Smooth muscle cell of the pulmonary artery (primary cell): ENCODE data around the gene ST3GAL6. TPM values are rescaled to one million over a fixed set of nuclear protein-coding genes. Genes with fewer than 3 reads are reported as not detected.

Experiments
- total RNA-seq: library from RNA; depleted of rRNA; stranded (reverse); fragments of >200 nt; gene quantifications from 2 replicates; pipeline ENCODE4 v1.2.3, GENCODE V29; 2014

Gene ST3GAL6, protein sequence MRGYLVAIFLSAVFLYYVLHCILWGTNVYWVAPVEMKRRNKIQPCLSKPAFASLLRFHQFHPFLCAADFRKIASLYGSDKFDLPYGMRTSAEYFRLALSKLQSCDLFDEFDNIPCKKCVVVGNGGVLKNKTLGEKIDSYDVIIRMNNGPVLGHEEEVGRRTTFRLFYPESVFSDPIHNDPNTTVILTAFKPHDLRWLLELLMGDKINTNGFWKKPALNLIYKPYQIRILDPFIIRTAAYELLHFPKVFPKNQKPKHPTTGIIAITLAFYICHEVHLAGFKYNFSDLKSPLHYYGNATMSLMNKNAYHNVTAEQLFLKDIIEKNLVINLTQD
- total RNA-seq: 6.4 and 19.9 TPM in 2 replicates

DNA sequence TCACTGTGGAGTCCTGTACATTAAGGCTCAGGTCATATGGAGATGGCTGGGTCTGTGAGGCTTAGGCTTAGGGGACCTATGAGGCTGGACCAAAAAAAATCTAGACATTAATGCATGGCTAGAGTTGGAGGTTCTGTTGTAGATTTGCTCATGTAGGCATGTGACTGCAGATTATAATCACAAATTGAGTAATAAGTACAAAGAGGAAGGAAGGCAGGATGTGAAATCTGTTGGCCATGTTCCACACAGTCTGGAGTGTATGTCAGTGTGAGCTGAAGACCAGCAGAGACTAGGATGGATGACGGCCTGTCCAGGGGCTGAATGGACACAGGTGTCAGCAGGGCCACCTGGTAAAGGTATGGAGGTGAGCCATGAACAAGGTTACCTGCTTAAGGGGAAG lies at the start of gene ST3GAL6:
ST3GAL6 (plus strand) TSS at position 265 of the 400 bp plus-strand sequence. CDS start 5,101 bp downstream, outside the sequence.

Other genes starting within 250 kb of the ST3GAL6 start
- 94.2 and 112 TPM in 2 replicates for gene CLDND1, start 240.4 kb upstream of the ST3GAL6 start, total RNA-seq
- not detected in 2 replicates for gene GPR15, start 231.4 kb upstream of the ST3GAL6 start, total RNA-seq
- gene CPOX, start 169.7 kb upstream of the ST3GAL6 start, total RNA-seq: 39.6 and 43.1 TPM in 2 replicates
- gene DCBLD2, start 138.4 kb downstream of the ST3GAL6 start, total RNA-seq: 344 and 450 TPM in 2 replicates